Posterior cingulate gyrus (tissue), 11 donors: Measurements from ENCODE around the gene CCNJ.
A peak's percentile ranks its signal among the peaks of the same experiment; 100 is the strongest.

Experiments used
- DNase-seq, 10 donors: peaks; one replicate each; pipeline versions ENCODE4 v3.0.0 to v3.0.0-alpha.2; 2020 to 2021; ENCODE audit warnings: mixed read lengths in 3 of 10
- intact Hi-C: fragments of 100-400 bp; cut with DNase I; formaldehyde crosslinking; loops from one replicate; pipeline ENCODE4 v1.15.1; 2023

The CCNJ gene

DNA sequence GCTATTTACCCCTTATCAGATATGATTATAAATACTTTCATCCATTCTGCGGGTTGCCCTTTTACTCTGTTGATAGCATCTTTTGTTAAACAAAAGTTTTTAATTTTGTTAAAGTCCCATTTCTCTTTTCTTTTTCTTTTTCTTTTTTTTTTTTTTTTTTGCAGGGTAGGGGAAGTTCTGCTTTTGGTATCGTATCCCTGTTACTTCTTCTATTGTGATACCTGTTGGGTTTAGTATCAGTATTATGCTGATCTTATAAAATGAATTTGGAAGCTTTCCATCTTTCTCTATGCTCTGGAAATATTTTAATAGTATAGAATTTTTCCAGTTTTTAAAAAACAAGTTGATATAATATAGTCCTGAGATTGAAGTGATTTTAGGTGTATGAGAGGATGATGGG is 6.0 kb downstream of the CCNJ start:
- intact Hi-C loops = no loop called here
- no peak for DNase-seq

DNA sequence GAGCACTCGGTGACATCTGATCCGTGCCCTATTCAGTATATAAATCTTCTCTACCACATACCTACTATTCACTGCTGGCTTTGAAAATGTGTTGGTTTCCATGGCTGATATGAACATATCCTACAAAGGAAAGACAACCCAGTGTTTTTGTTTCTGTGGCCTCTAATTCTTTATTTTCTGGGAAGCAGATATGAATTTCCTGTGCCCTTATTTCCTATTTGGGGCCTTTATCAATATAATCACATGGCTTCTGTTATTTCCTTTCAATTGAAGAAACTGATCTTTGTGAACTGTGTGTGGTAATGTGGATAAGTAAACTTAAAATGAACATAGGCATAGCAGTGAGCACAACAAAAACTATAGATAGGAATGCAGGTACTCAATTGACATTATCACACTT is 10.6 kb downstream of the CCNJ start:
- no peak for DNase-seq
- intact Hi-C loops = no loop called here

GRCh38 chr10:96056787-96057186 is 13.4 kb downstream of the CCNJ start:
- intact Hi-C loops = no loop called here

DNA sequence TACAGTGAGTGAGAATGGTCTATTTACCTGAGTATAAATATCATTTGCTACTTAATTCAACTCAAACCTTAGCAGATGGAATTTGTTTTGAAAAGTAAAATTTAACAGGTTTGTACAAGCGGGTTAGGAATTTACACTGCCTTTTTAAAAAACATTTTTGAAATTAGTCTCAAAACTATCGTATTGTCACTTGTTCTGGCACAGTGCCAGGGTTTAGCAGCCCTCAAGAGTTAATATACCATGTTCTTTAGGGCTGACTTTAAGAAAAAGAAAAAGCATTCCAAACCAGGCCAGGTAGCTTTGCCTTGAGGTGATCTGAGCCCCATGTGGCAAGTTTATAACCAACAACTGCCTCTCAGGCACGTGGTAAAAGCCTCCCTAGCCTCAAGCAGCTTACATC is 17.8 kb downstream of the CCNJ start:
- intact Hi-C loops = no loop called here
- no peak for DNase-seq

More at GRCh38 chr10:96056787-96057186, 13.4 kb downstream of the CCNJ start:
- no peak for DNase-seq

GRCh38 chr10:96072674-96073073 is 29.3 kb downstream of the CCNJ start:
- intact Hi-C loops = no loop called here
- DNase-seq = no peak

GRCh38 chr10:96073722-96074121 is 30.3 kb downstream of the CCNJ start:
- no peak for DNase-seq
- intact Hi-C loops = no loop called here

DNA sequence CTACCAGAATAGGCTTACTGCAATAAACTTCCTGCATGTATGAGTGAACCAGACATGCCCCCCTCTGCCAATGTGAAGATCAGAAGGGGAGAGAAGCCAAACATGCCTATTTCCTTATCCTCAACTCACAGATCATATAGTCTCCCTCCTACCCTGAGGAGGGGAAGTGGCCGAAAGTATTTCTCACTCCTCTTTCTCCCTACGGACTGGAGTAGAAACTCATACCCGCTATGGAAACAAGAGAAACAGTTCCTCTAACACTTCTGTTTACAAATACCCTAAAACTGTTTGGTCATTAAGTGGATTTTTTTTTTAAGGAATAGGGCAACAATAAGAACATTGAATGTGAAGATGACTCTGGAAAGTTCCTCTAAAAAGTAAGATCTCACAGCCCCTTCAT is 31.4 kb downstream of the CCNJ start:
- intact Hi-C loops = no loop called here
- DNase-seq = no peak

DNA sequence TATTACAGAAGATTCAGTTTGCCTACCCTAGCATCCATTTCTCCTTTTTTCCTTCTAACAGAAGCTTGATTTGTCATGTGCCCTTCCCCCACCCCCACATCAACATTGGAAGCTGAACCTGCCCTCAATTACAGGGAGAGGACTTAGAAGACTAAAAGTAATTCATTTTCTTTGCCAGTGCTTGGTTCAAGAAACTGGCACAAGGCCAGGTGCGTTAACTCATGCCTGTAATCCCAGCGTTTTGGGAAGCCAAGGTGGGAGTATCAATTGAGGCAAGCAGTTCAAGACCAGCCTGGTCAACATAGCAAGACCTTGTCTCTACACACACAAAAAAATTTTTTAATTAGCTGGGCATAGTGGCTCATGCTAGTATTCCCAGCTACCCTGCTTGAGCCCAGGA is 32.6 kb downstream of the CCNJ start:
- intact Hi-C loops = no loop called here

GRCh38 chr10:96077156-96077555 is 33.8 kb downstream of the CCNJ start:
- intact Hi-C loops = no loop called here
- DNase-seq = no peak

More for the DNA sequence above, 32.6 kb downstream of the CCNJ start:
- DNase-seq = no peak

DNA sequence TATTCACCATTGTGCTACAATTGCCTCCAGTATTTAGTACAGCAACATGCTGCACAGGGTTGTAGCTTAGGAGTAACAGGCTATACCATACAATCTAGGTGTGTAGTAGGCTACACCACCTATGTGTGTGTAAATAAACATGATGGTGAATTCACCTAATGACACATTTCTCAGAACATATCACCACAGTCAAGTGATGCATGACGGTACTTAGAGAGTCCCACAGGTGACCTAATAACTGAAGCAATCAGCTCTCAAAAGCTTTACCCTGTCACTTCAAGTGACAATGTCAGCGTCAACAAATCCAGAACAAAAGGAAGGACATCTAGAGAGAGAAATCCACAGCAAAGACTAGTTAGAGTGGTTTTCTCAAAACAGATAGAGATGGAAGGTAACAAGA is 38.8 kb downstream of the CCNJ start:
- intact Hi-C loops = no loop called here
- no peak for DNase-seq

GRCh38 chr10:96082748-96083147 is 39.4 kb downstream of the CCNJ start:
- DNase-seq = no peak
- intact Hi-C loops = no loop called here

- no peak for DNase-seq
- intact Hi-C loops = no loop called here
These were observed 45.7 kb downstream of the CCNJ start for GRCh38 chr10:96089116-96089515.

DNA sequence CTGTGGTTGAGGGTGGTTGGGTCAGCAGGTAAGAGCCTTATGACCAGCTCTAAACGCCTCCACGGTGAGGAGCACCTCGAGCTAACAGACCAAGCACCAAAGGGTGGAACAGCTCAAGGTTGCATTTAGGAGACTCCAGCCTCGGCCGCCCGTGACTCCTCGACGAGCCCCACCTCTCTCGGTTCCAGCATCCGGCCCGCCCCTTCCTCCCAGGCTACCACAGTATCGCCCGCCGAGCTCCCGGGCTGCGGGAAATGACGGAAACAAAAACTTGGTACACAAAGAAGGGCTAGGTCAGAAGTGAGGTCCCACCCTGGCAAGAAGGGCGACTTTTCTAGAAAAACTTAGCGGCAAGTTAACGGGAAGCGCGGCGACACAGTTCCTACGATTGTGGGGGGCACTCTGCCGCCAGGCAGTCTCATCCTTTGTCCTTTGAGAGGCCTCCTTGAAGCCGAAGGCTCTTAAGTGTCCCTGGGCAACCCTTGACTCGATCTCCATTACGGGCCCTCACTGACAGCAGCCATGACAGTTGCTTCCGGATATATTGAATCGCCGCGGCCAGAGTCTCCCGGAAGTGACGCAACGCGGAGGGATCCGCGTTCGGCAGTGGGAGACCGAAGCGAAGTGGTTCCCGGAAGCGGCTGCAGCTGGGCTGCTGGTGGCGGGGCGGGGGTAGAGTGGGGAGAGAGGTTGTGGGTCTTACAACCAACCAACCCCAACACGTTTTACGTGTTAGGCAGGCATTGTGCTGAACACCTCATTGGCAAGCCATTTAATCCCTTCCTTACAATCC is 46.5 kb downstream of the CCNJ start:
- intact Hi-C loops = loop anchor here (1.0 to 2.0 kb wide), 3 partner anchors 40 to 181 kb away; partner anchors contain the start of gene ZNF518A

DNA sequence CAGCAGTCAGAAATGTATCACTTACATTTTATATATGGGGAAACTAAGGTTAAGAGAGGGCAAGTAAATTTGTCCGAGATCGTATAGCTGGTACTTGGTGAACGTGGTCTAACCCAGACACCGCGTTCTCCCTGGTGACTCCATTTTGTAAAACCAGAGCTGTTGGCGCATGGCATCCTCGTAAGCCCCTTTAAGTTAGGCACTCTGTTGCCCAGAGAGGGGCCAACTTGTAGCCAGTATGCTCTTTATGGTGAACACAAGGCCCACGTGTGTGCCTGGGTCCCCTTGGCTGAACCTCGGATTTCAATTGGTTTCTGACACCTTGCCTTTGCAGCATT is 47.0 kb downstream of the CCNJ start:
- DNase-seq = no peak
- intact Hi-C loops = loop anchor here (1.0 to 2.0 kb wide), 3 partner anchors 40 to 182 kb away; partner anchors contain the start of gene ZNF518A

More for the DNA sequence above, 46.5 kb downstream of the CCNJ start:
- peak; percentile 85 to 98 (median 90) for DNase-seq

GRCh38 chr10:96092999-96093767 is 49.8 kb downstream of the CCNJ start:
- intact Hi-C loops = no loop called here

GRCh38 chr10:96093948-96094347 is 50.6 kb downstream of the CCNJ start:
- intact Hi-C loops = no loop called here
- no peak for DNase-seq

More at GRCh38 chr10:96092999-96093767, 49.8 kb downstream of the CCNJ start:
- DNase-seq = no peak

DNA sequence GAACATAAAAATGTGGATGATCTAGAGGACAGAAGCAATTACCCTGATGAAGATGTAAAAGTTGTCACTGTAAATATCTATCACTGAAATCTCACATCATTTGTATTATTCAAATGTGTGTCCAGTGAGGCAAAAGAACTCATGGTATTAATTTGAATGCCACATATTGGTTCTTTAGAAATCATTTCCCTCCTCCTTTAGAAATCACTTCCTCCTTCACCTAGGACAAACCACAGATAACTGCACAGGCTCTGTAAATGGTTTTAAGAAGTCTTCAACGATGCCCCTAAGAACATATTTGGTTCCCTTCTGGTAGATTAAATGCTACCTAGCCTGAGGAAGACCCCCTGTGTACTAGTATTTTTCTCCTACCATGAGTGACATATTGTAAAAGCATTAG is 53.6 kb downstream of the CCNJ start:
- intact Hi-C loops = no loop called here
- no peak for DNase-seq

- DNase-seq = no peak
These were observed 54.5 kb downstream of the CCNJ start for GRCh38 chr10:96097865-96098264.

DNA sequence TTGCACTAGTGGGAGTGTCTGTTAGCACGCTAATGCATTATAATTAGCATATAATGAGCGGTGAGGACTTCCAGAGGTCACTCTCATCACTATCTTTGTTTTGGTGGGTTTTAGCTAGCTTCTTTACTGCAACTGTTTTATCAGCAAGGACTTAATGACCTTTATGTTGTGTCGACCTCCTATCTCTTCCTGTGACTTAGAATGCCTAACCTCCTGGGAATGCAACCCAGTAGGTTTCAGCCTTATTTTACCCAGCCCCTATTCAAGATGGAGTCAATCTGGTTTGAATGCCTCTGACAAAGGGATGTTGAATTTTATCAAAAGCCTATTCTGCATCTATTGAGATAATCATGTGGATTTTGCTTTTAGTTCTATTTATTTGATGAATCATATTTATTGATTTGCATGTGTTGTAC is 64.2 kb downstream of the CCNJ start:
- DNase-seq = no peak
- intact Hi-C loops = no loop called here

More at GRCh38 chr10:96097865-96098264, 54.5 kb downstream of the CCNJ start:
- intact Hi-C loops = no loop called here
